SU-DHL-6 (cell line): ENCODE measurements around the gene ACAP2.
"Not testable (repeated sequence)": the region's sequence is repeated elsewhere in the genome, so short reads cannot be mapped to it uniquely, and the experiment has no call there.

ENCODE experiments used
- CTCF ChIP-seq: fragments of 200-600 bp; sonication (generic); IDR thresholded peaks from one replicate; pipeline ENCODE4 v1.5.1; 2017; ENCODE audit warnings: antibody characterized with exemption, mild to moderate bottlenecking, low read length, moderate library complexity; ENCODE audit not compliant: insufficient read depth, poor library complexity, severe bottlenecking
- EZH2phosphoT487 ChIP-seq: fragments of 200-600 bp; sonication (generic), shearing (Covaris generic); conservative IDR thresholded peaks from 2 replicates; pipeline ENCODE4 v1.6.1; 2018; ENCODE audit warnings: mild to moderate bottlenecking, antibody characterized with exemption, low read length, moderate library complexity, mixed read lengths

GRCh38 chr3:195357797-195358196 is 85.0 kb downstream of the ACAP2 start:
- not testable (repeated sequence) for TF ChIP-seq CTCF, EZH2phosphoT487
